A549 (cell line): ENCODE data around the gene UBASH3B.

ENCODE experiments used
- CTCF ChIP-seq: fragments of >200 bp; sonication (Bioruptor Twin); formaldehyde crosslinking; IDR thresholded peaks from 3 replicates; pipeline ENCODE4 v1.5.1; 2016
- EHF ChIP-seq: fragments of 250-450 bp; sonication (Bioruptor Pico); IDR thresholded peaks from 2 replicates; pipeline ENCODE4 v1.5.0; 2020; ENCODE audit warnings: mild to moderate bottlenecking
- EP300 ChIP-seq, 2 experiments: fragments of >200 bp; sonication (Bioruptor Twin); formaldehyde crosslinking; IDR thresholded peaks; 2 replicates in 1 of 2; 3 replicates in 1 of 2; pipeline ENCODE4 v1.6.1; 2016 to 2017
- FOXS1 ChIP-seq: fragments of 250-450 bp; sonication (Bioruptor Pico); IDR thresholded peaks from 2 replicates; pipeline ENCODE4 v1.5.0; 2020; ENCODE audit warnings: mild to moderate bottlenecking, moderate library complexity
- KDM1A ChIP-seq: fragments of 200-600 bp; sonication (generic); IDR thresholded peaks from 2 replicates; pipeline ENCODE4 v1.6.1; 2016; ENCODE audit warnings: low read depth, mild to moderate bottlenecking
- KDM5A ChIP-seq: fragments of 200-600 bp; sonication (generic); IDR thresholded peaks from 2 replicates; pipeline ENCODE4 v1.6.1; 2016; ENCODE audit warnings: antibody characterized with exemption, mild to moderate bottlenecking
- NFE2L2 ChIP-seq: fragments of 150-350 bp; conservative IDR thresholded peaks from 2 replicates; pipeline ENCODE4 v1.6.1; 2014; ENCODE audit warnings: low read length
- NR3C1 ChIP-seq: fragments of >200 bp; sonication (Bioruptor Twin); formaldehyde crosslinking; IDR thresholded peaks from 3 replicates; pipeline ENCODE4 v1.6.1; 2017
- POLR2A ChIP-seq: IDR thresholded peaks from 2 replicates; pipeline ENCODE4 v1.6.1; 2012; ENCODE audit warnings: mild to moderate bottlenecking, low read length
- RCOR1 ChIP-seq: fragments of 150-350 bp; IDR thresholded peaks from 2 replicates; pipeline ENCODE4 v1.6.1; 2014; ENCODE audit warnings: antibody characterized with exemption, low read length, low read depth
- RNF2 ChIP-seq: fragments of 200-600 bp; sonication (generic); IDR thresholded peaks from 2 replicates; pipeline ENCODE4 v1.6.1; 2016; ENCODE audit warnings: low read depth, mild to moderate bottlenecking, antibody characterized with exemption, moderate library complexity, borderline replicate concordance

GRCh38 chr11:122707111-122707510 is 51.6 kb downstream of the UBASH3B start:
- TF ChIP-seq CTCF (no peak), POLR2A (no peak), KDM1A (no peak), EP300 (IDR thresholded peaks at IDR 0.05) (no peak), RNF2 (no peak), RCOR1 (no peak), NFE2L2 (no peak), EHF (no peak), FOXS1 (CRISPR knock-in tag) (no peak), NR3C1 (no peak), KDM5A (no peak)
